ENCODE measurements around the gene C10orf90. TPM values are rescaled to one million over a fixed set of nuclear protein-coding genes. Genes with fewer than 3 reads are reported as not detected.

Gene C10orf90
- total and polyA plus RNA-seq, 9 donors: not detected

DNA sequence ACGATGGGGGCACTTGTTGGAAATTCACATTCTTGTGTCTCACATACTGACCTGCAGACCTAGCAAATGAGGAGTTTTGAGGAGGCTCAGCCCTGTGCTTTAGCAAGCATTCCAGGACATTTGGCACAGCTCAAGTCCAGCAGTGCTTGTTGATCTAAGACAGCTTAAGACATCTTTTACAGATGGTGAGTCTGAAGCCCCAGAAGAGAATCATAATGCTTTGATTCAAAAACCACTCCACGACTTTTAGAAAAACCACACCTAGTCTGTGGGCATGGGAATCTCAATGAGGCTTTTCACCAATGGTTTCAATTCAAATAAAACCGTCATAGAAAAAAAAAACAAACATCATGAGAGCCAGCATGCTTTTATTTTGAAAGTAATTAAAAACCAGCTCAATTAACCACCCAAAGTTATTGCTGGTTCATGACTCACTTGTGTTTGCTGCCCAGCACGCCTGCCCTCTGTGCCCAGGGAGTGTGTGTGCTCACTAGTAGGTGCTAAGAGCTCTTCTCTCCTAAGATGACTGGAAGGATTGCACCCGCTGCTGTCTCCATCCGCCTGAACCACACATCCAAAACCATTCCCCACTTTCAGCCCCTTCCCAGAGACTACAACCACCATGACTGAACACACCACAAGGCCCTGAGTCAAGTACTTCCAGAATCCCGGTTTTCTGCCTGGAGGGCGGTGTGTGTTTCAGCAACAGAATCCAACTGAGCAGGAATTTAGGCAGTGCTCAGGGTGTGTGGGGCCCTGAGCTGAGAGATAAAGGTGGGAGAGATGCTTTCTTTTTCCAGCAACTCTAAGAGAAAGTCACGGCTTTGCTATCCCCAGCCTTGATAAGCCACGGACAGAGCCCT lies 152.0 kb downstream of the C10orf90 start:
- no peak overlapping the region for H3K27ac ChIP-seq
- 74 to 81% (median 80%) methylated on average over 10 of the region's 10 CpGs for WGBS, 3 donors
- H3K4me1 ChIP-seq (ENCODE audit: insufficient read depth): no peaks in the 10 kb centered on the region
- H3K36me3 ChIP-seq: no peaks in the 10 kb centered on the region
- intact Hi-C loops (cut with DNase I): loop anchor here in 1 of 4 donors (10.0 kb wide), 1 partner anchor 544 kb away; no protein-coding TSS in a partner anchor
- TF ChIP-seq EP300 (IDR thresholded peaks at IDR 0.05) (no peak), POLR2A (IDR thresholded peaks at IDR 0.05) (no peak)
- TF ChIP-seq, protein P1, sequence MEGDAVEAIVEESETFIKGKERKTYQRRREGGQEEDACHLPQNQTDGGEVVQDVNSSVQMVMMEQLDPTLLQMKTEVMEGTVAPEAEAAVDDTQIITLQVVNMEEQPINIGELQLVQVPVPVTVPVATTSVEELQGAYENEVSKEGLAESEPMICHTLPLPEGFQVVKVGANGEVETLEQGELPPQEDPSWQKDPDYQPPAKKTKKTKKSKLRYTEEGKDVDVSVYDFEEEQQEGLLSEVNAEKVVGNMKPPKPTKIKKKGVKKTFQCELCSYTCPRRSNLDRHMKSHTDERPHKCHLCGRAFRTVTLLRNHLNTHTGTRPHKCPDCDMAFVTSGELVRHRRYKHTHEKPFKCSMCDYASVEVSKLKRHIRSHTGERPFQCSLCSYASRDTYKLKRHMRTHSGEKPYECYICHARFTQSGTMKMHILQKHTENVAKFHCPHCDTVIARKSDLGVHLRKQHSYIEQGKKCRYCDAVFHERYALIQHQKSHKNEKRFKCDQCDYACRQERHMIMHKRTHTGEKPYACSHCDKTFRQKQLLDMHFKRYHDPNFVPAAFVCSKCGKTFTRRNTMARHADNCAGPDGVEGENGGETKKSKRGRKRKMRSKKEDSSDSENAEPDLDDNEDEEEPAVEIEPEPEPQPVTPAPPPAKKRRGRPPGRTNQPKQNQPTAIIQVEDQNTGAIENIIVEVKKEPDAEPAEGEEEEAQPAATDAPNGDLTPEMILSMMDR (IDR thresholded peaks at IDR 0.05): no peak
- H3K4me3 ChIP-seq: no peak overlapping the region
- no peak for DNase-seq
- no peaks in the 10 kb centered on the region for H3K9me3 ChIP-seq
- H3K27me3 ChIP-seq: no peaks in the 10 kb centered on the region

DNA sequence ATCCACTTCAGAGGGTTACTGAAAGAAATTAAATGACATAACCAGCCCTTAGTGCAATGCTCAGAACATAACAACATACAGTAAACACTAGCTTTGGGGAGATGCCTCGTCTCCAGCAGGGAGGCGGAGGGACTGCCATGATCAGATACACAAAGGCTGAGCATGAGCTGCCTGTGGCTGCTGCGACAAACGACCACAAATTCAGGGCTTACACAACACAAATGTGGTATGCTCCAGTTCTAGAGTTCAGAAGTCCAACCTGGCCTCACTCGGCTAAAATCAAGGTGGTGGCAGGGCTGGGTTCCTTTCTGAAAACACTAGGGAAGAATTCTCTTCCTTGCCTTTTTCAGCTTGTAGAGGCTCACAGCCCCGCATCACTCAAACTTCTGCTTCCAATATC lies 154.0 kb downstream of the C10orf90 start:
- H3K27ac ChIP-seq: no peak overlapping the region
- no peaks in the 10 kb centered on the region for H3K27me3 ChIP-seq
- intact Hi-C loops (cut with DNase I): loop anchor here in 1 of 4 donors (10.0 kb wide), 1 partner anchor 542 kb away; no protein-coding TSS in a partner anchor
- TF ChIP-seq, protein P1 (IDR thresholded peaks at IDR 0.05): no peak
- TF ChIP-seq POLR2A (IDR thresholded peaks at IDR 0.05) (no peak), EP300 (IDR thresholded peaks at IDR 0.05) (no peak)
- H3K36me3 ChIP-seq: no peaks in the 10 kb centered on the region
- H3K9me3 ChIP-seq: no peaks in the 10 kb centered on the region
- DNase-seq: no peak
- 83 to 90% (median 86%) methylated on average over 6 of the region's 6 CpGs for WGBS, 3 donors
- H3K4me1 ChIP-seq (ENCODE audit: insufficient read depth): no peaks in the 10 kb centered on the region
- no peak overlapping the region for H3K4me3 ChIP-seq

DNA sequence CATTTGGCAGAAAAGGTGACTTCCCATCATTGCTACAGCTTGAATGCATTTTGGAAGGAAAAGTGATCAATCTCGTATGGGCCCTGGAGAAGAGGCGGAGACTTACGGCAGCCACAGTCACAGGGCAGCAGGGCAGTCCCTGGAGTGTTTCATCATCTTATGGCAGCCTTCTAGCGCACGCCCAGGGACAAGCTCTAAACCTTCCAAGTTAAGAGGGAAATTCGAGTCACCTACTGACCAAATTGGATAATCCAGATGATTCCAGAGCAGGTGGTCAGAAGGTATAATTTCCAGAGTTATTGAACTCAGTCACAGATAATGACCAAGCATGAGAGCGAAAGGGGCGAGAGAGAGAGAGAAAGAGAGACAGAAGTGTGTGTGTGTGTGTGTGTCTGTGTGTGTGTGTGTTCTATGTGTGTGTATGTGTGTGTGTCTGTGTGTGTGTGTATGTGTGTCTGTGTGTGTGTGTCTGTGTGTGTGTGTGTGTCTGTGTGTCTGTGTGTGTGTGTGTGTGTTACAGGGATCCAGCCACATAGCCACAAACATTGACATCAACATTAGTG lies 158.5 kb downstream of the C10orf90 start:
- no peak overlapping the region for H3K4me3 ChIP-seq
- WGBS, 3 donors: 47 to 56% (median 55%) methylated on average over 8 of the region's 8 CpGs
- H3K27ac ChIP-seq: no peak overlapping the region
- DNase-seq: no peak
- H3K4me1 ChIP-seq (ENCODE audit: insufficient read depth): no peaks in the 10 kb centered on the region
- H3K27me3 ChIP-seq: no peaks in the 10 kb centered on the region
- H3K9me3 ChIP-seq: no peaks in the 10 kb centered on the region
- H3K36me3 ChIP-seq: no peaks in the 10 kb centered on the region
- TF ChIP-seq EP300 (IDR thresholded peaks at IDR 0.05) (no peak), POLR2A (IDR thresholded peaks at IDR 0.05) (no peak)
- TF ChIP-seq, protein P1 (IDR thresholded peaks at IDR 0.05): no peak
- intact Hi-C loops (cut with DNase I): loop anchor here in 1 of 4 donors (10.0 kb wide), 1 partner anchor 537 kb away; no protein-coding TSS in a partner anchor

DNA sequence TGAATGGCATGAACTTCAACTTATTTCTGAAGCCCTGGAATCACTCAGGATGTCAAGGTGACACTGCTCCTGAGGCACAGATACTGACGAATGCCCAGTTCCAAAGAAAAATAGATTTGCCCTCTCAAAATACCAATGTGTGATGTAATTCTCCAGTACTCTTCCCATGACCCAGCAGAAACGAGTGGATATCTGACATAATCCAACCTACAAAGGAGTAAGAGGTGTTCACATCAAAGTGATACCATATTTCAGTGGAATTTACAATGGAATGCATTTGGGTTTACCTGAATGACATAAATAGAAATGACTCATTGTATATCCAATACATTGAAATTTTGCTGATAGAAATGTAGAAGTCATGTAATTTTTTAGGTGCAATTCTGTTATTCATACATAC lies 161.3 kb downstream of the C10orf90 start:
- intact Hi-C loops (cut with DNase I): loop anchor here in 2 of 4 donors (10.0 kb wide), 2 partner anchors 124 to 524 kb away; partner anchors contain the start of gene ADAM12 (in 1 of the 2)
- DNase-seq: no peak
- Histone ChIP-seq H3K36me3 (no peaks in the 10 kb centered on the region), H3K27ac (no peak overlapping the region), H3K4me3 (no peak overlapping the region), H3K9me3 (no peaks in the 10 kb centered on the region), H3K27me3 (no peaks in the 10 kb centered on the region), H3K4me1 (ENCODE audit: insufficient read depth) (no peaks in the 10 kb centered on the region)
- 61 to 78% (median 78%) methylated on average over 2 of the region's 2 CpGs for WGBS, 3 donors
- no peak for TF ChIP-seq EP300 (IDR thresholded peaks at IDR 0.05)
- TF ChIP-seq POLR2A (IDR thresholded peaks at IDR 0.05): no peak
- TF ChIP-seq, protein P1 (IDR thresholded peaks at IDR 0.05): no peak

Data from ovary (tissue), 9 donors.